IPS DF 6.9 (cell line): Measurements from ENCODE around the gene TCEANC2.
"Not testable (repeated sequence)": the region's sequence is repeated elsewhere in the genome, so short reads cannot be mapped to it uniquely, and the experiment has no call there.

Source experiments
- DNase-seq: peaks from one replicate; pipeline ENCODE4 v3.0.0-alpha.2; 2013; ENCODE audit warnings: low read depth, low spot score
- H3K27ac ChIP-seq: one replicate; pipeline ENCODE4 v1.5.1; 2013; ENCODE audit warnings: low read length, control low read depth
- H3K27me3 ChIP-seq: 2 replicates; pipeline ENCODE4 v1.6.1; 2013; ENCODE audit warnings: mild to moderate bottlenecking, low read length; ENCODE audit not compliant: control insufficient read depth, insufficient read depth
- H3K36me3 ChIP-seq: 2 replicates; pipeline ENCODE4 v1.6.1; 2013; ENCODE audit warnings: low read length; ENCODE audit not compliant: control insufficient read depth, insufficient read depth
- H3K4me1 ChIP-seq: 2 replicates; pipeline ENCODE4 v1.6.1; 2013; ENCODE audit warnings: low read length; ENCODE audit not compliant: control insufficient read depth, insufficient read depth
- H3K4me3 ChIP-seq: 2 replicates; pipeline ENCODE4 v1.5.1; 2013; ENCODE audit warnings: mild to moderate bottlenecking, low read length
- H3K9me3 ChIP-seq: 2 replicates; pipeline ENCODE4 v1.6.1; 2013; ENCODE audit warnings: low read length, inconsistent platforms; ENCODE audit not compliant: control insufficient read depth, insufficient read depth
- WGBS: extraction: QIAGEN DNeasy Blood & Tissue Kit; methylation state at CpG from one replicate; pipeline ENCODE4 v1.1.7; 2013; ENCODE audit warnings: mixed read lengths, missing lambda C conversion rate; ENCODE audit not compliant: insufficient read length, insufficient coverage; 5-methylcytosine and 5-hydroxymethylcytosine counted together

The TCEANC2 gene

DNA sequence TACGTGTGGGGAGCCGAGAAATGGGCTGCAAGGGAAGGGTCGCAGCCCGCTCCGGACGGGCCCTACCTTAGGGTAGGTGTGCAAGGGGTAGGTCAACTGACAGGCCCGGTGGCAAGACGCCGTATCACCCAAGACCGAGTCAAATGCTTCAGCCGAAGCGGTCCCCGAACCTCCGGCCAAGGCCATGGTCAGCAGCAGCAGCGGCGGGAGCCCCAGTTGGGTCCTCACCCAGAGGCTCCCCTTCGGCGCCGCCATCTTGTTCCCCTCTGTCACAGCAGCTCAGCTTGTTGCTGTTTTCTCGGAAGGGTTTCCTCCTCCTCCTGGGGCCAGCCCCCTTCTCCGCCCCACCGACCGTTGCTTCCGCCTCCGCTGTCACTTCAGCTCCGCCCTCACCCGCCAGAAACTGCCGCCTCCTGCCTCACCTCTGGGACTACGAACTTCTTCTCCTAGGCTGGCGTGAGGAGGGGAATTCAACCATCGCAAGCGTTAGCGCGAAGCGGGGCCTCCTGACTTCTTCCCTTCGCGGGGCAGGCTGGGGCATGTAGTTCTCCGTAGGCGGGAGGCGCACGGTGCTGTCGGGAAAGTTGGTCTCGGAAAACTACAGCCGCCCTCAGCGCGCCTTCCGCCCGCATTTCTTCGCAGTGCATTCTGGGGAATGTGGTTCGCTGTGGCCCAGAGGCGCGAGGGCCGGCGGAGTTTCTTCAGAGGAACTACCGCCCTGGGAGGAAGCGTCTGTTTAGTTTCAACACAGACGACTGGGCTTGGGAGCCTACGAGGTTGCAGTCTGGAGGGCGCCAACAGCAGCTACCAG lies at the start of gene TCEANC2, which contains the start of gene TMEM59:
TSS of gene TCEANC2 (plus strand) at position 675 of the 811 bp plus-strand sequence. CDS start 815 bp downstream, outside the sequence.
TSS of gene TMEM59 (minus strand) at position 271 of the 811 bp plus-strand sequence. CDS start at position 255, 16 bp downstream.
- H3K4me1 ChIP-seq = no peaks in the 10 kb centered on the region
- WGBS = no CpG with 5 or more reads among the region's 59 CpGs
- DNase-seq = peak; percentile 92
- H3K36me3 ChIP-seq = no peaks in the 10 kb centered on the region
- no peaks in the 10 kb centered on the region for H3K27me3 ChIP-seq
- no peak within 1 kb of the TSS for H3K27ac ChIP-seq
- H3K4me3 ChIP-seq = peak within 1 kb of the TSS; percentile 98
- no peaks in the 10 kb centered on the region for H3K9me3 ChIP-seq

DNA sequence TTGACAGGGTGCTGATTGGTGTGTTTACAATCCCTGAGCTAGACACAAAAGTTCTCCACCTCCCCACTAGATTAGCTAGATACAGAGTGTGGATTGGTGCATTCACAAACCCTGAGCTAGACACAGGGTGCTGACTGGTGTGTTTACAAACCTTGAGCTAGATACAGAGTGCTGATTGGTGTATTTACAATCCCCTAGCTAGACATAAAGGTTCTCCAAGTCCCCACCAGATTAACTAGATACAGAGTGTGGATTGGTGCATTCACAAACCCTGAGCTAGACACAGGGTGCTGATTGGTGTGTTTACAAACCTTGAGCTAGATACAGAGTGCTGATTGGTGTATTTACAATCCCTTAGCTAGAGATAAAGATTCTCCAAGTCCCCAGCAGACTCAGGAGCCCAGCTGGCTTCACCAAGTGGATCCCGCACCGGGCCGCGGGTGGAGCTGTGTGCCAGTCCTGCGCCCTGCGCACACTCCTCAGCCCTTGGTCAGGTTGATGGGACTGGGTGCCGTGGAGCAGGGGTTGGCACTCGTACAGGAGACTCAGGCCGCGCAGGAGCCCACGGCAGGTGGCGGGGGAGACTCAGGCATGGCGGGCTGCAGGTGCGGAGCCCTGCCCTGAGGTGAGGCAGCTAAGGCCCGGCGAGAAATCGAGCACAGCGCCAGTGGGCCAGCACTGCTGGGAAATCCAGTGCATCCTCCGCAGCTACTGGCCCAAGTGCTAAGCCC lies 49.5 kb upstream of the TCEANC2 start:
- not testable (repeated sequence) for H3K4me1 ChIP-seq, H3K27ac ChIP-seq, H3K36me3 ChIP-seq, H3K4me3 ChIP-seq, H3K9me3 ChIP-seq, H3K27me3 ChIP-seq, DNase-seq
- WGBS = no CpG with 5 or more reads among the region's 19 CpGs

DNA sequence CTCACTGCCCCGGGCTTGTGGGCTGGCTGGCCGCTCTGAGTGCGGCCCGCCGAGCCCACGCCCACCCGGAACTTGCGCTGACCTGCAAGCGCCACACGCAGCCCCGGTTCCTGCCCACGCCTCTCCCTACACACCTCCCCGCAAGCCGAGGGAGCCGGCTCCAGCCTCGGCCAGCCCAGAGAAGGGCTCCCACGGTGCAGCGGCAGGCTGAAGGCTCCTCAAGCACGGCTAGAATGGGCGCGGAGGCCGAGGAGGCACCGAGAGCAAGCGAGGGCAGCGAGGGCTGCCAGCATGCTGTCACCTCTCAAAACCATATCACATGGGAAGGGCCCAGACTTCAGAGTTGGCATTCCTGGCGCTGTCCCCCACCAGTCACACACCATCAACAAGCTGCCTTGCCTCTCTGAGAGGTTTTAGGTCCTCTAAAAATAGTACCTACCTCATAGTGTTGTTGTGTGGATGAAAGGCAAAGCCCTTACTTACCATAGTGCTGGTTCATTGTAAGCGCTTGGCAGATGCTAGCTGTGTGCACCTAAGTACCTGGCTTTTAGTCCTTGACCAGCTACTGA lies 48.8 kb upstream of the TCEANC2 start:
- no peak for DNase-seq
- WGBS = no CpG with 5 or more reads among the region's 27 CpGs
- H3K27me3 ChIP-seq = no peaks in the 10 kb centered on the region
- no peak overlapping the region for H3K27ac ChIP-seq
- no peaks in the 10 kb centered on the region for H3K36me3 ChIP-seq
- no peaks in the 10 kb centered on the region for H3K4me1 ChIP-seq
- H3K9me3 ChIP-seq = no peaks in the 10 kb centered on the region
- H3K4me3 ChIP-seq = no peak overlapping the region

DNA sequence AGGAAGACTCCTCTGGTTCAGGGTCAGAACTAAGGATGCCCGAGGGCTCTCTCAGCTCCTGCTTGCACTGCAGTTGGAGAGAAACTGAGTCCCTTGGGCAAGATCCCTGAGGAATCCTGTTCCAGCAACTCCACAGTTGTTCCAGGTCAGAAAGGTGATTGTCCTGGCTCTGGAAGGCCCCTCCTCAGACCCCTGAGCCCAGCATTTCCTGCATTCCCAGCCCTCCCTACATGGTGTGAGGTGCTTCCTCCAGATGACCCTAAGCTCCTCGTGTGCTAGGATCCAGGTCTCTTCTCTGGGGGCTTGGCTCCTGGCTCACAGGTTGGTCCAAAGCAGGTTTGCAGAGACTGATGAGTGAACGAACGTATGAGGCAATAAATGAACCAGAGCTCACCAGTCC lies 46.9 kb upstream of the TCEANC2 start:
- Histone ChIP-seq H3K27ac (no peak overlapping the region), H3K9me3 (no peaks in the 10 kb centered on the region), H3K4me1 (no peaks in the 10 kb centered on the region), H3K27me3 (no peaks in the 10 kb centered on the region), H3K4me3 (no peak overlapping the region), H3K36me3 (no peaks in the 10 kb centered on the region)
- no CpG with 5 or more reads among the region's 4 CpGs for WGBS
- no peak for DNase-seq

DNA sequence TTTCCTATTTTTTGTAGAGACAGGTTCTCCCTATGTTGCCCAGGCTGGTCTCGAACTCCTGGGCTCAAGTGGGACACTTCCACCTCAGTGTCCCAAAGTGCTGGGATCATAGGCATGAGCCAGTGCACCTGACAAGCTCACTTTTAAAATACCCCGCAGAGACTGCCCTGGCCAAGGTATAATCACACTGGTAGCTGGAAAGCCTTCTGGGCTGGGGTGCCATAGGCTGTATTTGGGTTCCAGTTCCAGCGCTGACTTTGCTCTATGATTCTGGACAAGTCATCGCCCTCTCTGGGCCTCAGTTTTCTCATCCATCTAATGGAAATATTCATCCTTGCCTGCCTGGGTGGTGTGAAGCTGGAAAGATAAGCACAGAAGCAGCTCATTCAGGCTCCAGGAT lies 45.8 kb upstream of the TCEANC2 start:
- DNase-seq = no peak
- no CpG with 5 or more reads among the region's 4 CpGs for WGBS
- H3K27me3 ChIP-seq = no peaks in the 10 kb centered on the region
- no peaks in the 10 kb centered on the region for H3K4me1 ChIP-seq
- no peaks in the 10 kb centered on the region for H3K9me3 ChIP-seq
- H3K27ac ChIP-seq = no peak overlapping the region
- H3K4me3 ChIP-seq = no peak overlapping the region
- H3K36me3 ChIP-seq = no peaks in the 10 kb centered on the region

DNA sequence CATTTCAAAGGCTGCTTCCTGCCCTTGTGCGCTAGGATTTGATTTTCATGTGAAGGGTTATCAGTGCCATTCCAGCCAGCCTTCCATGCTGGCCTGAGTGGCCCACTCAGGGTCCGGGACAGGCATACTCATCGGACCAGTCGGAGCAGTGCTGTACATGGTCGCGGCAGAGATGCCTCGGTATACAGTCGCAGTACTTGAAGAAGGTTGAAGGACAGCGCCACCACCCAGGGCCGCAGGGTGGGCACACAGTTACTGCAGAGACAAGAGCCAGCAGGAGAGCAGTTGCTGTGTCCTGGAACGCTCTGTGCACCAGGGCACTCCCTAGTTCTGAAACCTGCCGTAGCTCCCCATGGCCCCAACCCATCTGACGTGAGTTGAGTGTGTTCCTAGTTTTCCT lies 44.5 kb upstream of the TCEANC2 start:
- H3K36me3 ChIP-seq = no peaks in the 10 kb centered on the region
- H3K4me3 ChIP-seq = no peak overlapping the region
- WGBS = no CpG with 5 or more reads among the region's 13 CpGs
- H3K27me3 ChIP-seq = no peaks in the 10 kb centered on the region
- no peaks in the 10 kb centered on the region for H3K4me1 ChIP-seq
- no peak for DNase-seq
- H3K27ac ChIP-seq = no peak overlapping the region
- no peaks in the 10 kb centered on the region for H3K9me3 ChIP-seq

DNA sequence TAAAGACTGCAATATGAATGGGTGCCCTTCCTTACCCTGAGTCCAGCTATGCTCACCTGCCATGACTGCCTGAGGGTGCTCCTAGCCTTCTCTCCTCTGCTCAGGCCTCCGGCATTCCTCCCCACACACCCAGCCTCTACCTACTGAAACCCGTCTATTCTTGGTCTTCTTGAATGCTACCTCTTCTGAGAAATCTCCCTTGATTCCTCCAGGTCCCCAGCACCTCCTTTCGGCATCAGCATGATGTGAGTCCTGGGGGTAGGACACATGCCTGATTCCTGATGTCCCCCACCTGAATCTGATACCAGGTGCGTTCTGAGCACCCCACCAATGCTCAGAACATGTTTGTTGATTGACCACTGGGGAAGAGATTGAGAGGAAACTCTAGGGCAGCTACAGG lies 44.0 kb upstream of the TCEANC2 start:
- no CpG with 5 or more reads among the region's 4 CpGs for WGBS
- Histone ChIP-seq H3K36me3 (no peaks in the 10 kb centered on the region), H3K9me3 (no peaks in the 10 kb centered on the region), H3K27me3 (no peaks in the 10 kb centered on the region), H3K27ac (no peak overlapping the region), H3K4me3 (no peak overlapping the region), H3K4me1 (no peaks in the 10 kb centered on the region)
- DNase-seq = no peak

DNA sequence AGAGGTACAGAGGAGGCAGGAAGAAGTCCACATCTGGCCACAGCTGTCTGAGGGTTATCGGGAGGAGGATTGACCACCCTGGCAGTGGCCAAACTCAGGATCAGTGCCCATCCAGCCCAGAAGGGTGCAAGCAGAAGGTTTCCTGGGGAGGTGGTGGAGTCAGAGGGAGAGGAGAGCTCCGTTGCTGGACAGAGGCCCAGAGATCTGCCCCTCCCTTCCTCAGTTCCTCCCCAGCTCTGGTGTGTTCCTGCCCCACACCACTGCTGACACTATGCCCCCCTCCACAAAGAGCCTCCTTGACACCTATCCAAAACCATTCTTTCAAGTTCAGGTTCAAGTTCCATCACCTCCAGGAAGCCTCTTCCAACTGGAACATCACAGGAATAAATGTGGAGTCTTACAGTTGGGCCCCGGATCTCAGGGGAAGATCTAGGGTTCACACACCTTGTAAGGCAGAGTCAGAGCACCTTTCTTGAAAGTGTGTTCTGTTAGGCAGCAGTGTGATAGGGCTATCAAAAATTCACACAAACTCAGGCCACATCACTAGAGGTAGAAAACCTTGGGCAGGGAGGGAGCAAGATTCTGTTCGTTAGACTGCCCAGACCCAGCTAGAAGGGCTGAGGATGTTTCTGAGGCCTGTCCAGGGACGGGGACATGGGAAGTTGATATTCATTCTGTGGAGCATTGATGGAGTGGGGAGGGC lies 42.8 kb upstream of the TCEANC2 start:
- Histone ChIP-seq H3K4me3 (no peak overlapping the region), H3K27me3 (no peaks in the 10 kb centered on the region), H3K27ac (no peak overlapping the region), H3K9me3 (no peaks in the 10 kb centered on the region), H3K36me3 (no peaks in the 10 kb centered on the region), H3K4me1 (no peaks in the 10 kb centered on the region)
- DNase-seq = no peak
- WGBS = no CpG with 5 or more reads among the region's 5 CpGs

DNA sequence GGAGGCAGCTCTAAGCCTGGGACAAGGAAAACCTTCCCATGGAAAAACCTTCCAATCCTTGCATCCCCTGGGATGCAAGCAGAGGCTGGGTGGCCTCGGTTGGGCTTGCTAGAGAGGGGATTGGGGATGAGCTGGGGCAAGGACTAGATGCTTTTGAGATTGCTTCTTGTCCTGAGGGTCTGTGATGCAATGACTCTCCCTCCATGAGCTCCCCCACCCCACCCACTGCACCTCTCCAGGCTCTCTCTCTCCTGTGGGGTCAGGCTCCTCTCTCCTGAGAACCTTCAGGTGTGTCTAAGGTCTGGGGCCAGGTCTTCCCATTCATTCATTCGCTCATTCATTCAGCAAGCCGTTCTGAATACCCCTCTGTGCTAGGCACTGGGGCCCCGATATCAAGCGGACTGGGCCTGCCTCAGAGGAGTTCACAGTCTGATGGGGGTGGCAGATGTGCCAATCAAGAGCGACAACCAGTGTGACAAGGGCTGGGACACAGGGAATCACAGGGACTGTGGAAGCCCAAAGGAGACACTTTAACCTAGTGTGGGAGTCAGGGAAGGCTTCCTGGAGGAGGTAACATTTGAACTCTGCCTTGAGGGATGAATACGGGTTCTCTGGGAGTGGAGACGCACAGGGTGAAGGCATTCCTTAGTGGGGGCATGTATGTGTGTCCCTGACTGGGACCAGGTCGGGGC lies 41.9 kb upstream of the TCEANC2 start:
- no peaks in the 10 kb centered on the region for H3K9me3 ChIP-seq
- WGBS = no CpG with 5 or more reads among the region's 9 CpGs
- H3K36me3 ChIP-seq = no peaks in the 10 kb centered on the region
- no peaks in the 10 kb centered on the region for H3K27me3 ChIP-seq
- no peak for DNase-seq
- no peak overlapping the region for H3K27ac ChIP-seq
- no peaks in the 10 kb centered on the region for H3K4me1 ChIP-seq
- no peak overlapping the region for H3K4me3 ChIP-seq

DNA sequence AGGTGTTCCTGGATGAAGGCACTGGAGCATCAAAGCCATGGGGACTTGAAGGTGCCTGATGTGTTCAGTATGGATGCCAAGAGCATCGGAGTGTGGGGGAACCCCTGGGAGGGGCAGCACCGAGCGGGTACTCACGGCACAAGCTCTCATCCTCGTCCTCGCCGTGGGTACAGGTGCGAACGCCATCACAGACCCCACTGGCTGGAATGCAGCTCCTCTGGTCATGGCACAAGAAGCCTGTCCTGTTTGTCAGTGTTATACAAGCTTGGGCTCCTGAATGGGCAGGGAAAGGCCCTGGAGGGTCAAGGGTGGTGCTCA lies 41.4 kb upstream of the TCEANC2 start:
- H3K4me1 ChIP-seq = no peaks in the 10 kb centered on the region
- no CpG with 5 or more reads among the region's 9 CpGs for WGBS
- no peaks in the 10 kb centered on the region for H3K36me3 ChIP-seq
- H3K4me3 ChIP-seq = no peak overlapping the region
- H3K27ac ChIP-seq = no peak overlapping the region
- no peak for DNase-seq
- no peaks in the 10 kb centered on the region for H3K27me3 ChIP-seq
- H3K9me3 ChIP-seq = no peaks in the 10 kb centered on the region
